AG10803 (cell line): ENCODE results near the gene UBASH3A.

ENCODE experiments used
- DNase-seq: peaks from one replicate; pipeline ENCODE4 v3.0.0; 2010; ENCODE audit warnings: low read depth
- H3K4me3 ChIP-seq: 2 replicates; pipeline ENCODE4 v1.5.1; 2011; ENCODE audit warnings: mild to moderate bottlenecking, low read length, control low read depth
- CTCF ChIP-seq: conservative IDR thresholded peaks from 2 replicates; pipeline ENCODE4 v1.5.1; 2011; ENCODE audit warnings: mild to moderate bottlenecking, low read length, control low read depth, inconsistent platforms

Gene UBASH3A

GRCh38 chr21:42374457-42374856 is 29.2 kb upstream of the UBASH3A start:
- TF ChIP-seq CTCF, result no peak

GRCh38 chr21:42374864-42375499 is 28.7 kb upstream of the UBASH3A start:
- TF ChIP-seq CTCF, result no peak
- no peak overlapping the region for H3K4me3 ChIP-seq
- DNase-seq, result no peak

More at GRCh38 chr21:42374457-42374856, 29.2 kb upstream of the UBASH3A start:
- no peak for DNase-seq
- H3K4me3 ChIP-seq, result no peak overlapping the region

DNA sequence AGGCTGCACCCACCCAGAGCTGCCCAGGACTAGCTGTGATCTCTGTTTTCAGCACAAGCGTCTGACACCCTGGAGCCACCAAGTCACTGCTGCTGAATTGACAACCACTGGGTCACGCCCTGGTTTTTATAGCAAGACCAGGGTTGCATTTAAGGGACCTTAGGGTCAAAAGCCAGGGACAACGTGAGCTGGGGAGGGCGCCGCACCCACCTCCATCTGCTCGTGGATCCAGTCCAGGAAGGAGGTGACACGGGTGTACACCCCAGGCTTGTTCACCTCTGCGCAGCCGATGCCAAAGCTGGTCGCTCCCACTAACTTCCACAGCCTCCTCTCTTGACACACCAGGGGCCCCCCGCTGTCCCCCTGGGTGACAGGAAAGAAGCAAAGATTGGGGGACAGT is 28.2 kb upstream of the UBASH3A start:
- TF ChIP-seq CTCF, result no peak
- DNase-seq, result no peak

DNA sequence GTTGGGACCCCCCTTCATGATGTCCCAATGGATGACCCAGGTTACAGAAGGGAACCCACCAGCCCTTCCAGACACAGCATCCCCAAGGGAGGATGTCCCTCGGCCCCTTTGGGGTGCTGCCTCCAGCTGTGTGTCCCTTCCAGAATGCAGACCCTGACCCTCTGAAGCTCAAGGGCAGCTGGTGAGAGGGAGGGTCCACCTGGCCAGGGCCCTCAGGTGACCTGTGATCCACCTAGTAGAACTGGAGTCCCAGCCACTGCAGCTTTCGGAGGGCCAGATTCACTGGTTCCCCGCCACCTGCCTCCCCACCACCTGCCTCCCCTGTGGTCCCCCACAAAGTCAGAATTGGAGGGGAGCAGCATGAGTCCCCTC is 27.8 kb upstream of the UBASH3A start:
- no peak overlapping the region for H3K4me3 ChIP-seq
- DNase-seq, result no peak
- no peak for TF ChIP-seq CTCF

More for the DNA sequence above, 28.2 kb upstream of the UBASH3A start:
- no peak overlapping the region for H3K4me3 ChIP-seq

GRCh38 chr21:42376338-42376982 is 27.2 kb upstream of the UBASH3A start:
- no peak for TF ChIP-seq CTCF
- H3K4me3 ChIP-seq, result no peak overlapping the region
- no peak for DNase-seq

GRCh38 chr21:42377211-42377950 is 26.3 kb upstream of the UBASH3A start:
- no peak overlapping the region for H3K4me3 ChIP-seq
- TF ChIP-seq CTCF, result no peak
- DNase-seq, result no peak
